Thoracic aorta (tissue), 2 donors: Measurements from ENCODE around the gene VPS18. TPM values are rescaled to one million over a fixed set of nuclear protein-coding genes. Genes with fewer than 3 reads are reported as not detected.

ENCODE experiments used
- ATAC-seq: fragments of 150-250 bp; one replicate; pipeline ENCODE4 v1.8.0; 2017; ENCODE audit warnings: low read depth; ENCODE audit not compliant: insufficient number of reproducible peaks, low FRiP score
- DNase-seq: peaks from one replicate; pipeline ENCODE4 v3.0.0-alpha.2; 2020; ENCODE audit warnings: low spot score
- H3K27ac ChIP-seq, 2 donors: fragments of 200-600 bp; sonication (generic); 1 replicate in 1 of 2; 2 replicates in 1 of 2; pipeline ENCODE4 v1.5.1; 2016; ENCODE audit warnings: mild to moderate bottlenecking in 2 of 2, moderate library complexity in 2 of 2
- H3K27me3 ChIP-seq: fragments of 200-600 bp; sonication (generic); replicated peaks from 2 replicates; pipeline ENCODE4 v1.6.0; 2016; ENCODE audit warnings: mild to moderate bottlenecking; ENCODE audit not compliant: insufficient read depth
- H3K36me3 ChIP-seq: fragments of 200-600 bp; sonication (generic); one replicate; pipeline ENCODE4 v1.5.1; 2016
- H3K4me1 ChIP-seq, 2 donors: fragments of 200-600 bp; sonication (generic); 1 replicate in 1 of 2; 2 replicates in 1 of 2; pipeline versions ENCODE4 v1.5.1 to v1.6.0; 2016; ENCODE audit warnings: low read depth in 2 of 2, mild to moderate bottlenecking in 1 of 2; ENCODE audit not compliant: control insufficient read depth in 1 of 2
- H3K4me3 ChIP-seq: fragments of 200-600 bp; sonication (generic); 2 replicates; pipeline ENCODE4 v1.5.1; 2016; ENCODE audit warnings: mild to moderate bottlenecking
- H3K9me3 ChIP-seq: fragments of 200-600 bp; sonication (generic); 2 replicates; pipeline ENCODE4 v1.5.1; 2016
- total RNA-seq, 2 donors: library from RNA; depleted of rRNA; stranded (reverse); fragments of >200 nt; gene quantifications; one replicate each; pipeline versions ENCODE4 v1.1.0 to v1.2.3, GENCODE V29; 2016
- TF ChIP-seq, protein P1 (sequence below): fragments of 200-600 bp; sonication (generic); IDR thresholded peaks from one replicate; pipeline ENCODE4 v1.5.1; 2019; ENCODE audit warnings: antibody characterized with exemption

Gene VPS18
- total RNA-seq, 2 donors from 2014 or later = 26.0 to 37.9 TPM

DNA sequence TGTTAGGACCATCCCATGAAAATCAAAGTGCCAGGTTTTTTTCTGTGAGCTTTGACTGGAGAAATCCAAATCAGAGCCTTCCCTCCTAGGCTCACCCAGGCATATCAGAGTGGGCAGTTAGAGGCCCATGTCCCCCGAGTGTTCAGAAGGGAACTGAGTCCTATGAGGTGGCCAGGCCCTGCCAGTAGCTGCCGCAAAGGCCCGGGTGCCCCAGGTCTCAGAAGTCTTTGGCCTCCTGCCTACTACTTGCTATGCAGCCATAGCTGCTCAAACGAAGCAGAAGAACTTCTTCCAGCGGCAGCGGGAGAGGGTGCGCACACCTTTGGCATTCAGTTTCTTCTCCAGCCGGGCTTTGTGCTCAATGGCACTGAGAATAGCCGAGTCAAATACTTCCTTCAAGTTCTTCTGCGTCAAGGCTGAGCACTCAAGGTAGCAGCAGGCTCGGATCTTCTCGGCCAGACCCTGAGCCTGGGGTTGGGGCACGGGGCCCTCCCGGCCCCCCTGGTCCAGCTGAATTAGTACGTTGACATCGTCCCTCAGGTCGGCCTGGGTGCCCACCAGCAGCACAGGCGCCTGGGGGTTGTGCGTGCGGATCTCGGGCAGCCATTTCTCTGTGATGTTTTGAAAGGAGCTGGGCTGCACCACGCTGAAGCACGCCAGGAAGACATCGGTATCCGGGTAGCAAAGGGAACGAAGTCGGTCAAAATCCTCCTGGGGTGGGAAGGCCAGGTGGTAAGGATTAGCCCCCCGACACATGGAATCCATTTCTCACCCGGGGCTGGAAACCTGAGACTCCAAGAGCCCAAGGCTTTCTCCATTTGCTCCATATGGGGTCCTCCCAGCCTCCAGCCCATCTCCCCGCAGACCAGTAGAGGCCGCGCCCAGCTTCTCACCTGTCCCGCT, 21.2 kb upstream of the VPS18 start:
- H3K36me3 ChIP-seq = no peaks in the 10 kb centered on the region
- H3K4me1 ChIP-seq = peaks cover 0 to 11% of the 10 kb centered on the region in 2 donors
- H3K27me3 ChIP-seq = no peaks in the 10 kb centered on the region
- ATAC-seq (no peak), DNase-seq (no peak)
- H3K9me3 ChIP-seq = no peaks in the 10 kb centered on the region
- H3K4me3 ChIP-seq = peak overlapping the region; percentile 73
- TF ChIP-seq, protein P1, sequence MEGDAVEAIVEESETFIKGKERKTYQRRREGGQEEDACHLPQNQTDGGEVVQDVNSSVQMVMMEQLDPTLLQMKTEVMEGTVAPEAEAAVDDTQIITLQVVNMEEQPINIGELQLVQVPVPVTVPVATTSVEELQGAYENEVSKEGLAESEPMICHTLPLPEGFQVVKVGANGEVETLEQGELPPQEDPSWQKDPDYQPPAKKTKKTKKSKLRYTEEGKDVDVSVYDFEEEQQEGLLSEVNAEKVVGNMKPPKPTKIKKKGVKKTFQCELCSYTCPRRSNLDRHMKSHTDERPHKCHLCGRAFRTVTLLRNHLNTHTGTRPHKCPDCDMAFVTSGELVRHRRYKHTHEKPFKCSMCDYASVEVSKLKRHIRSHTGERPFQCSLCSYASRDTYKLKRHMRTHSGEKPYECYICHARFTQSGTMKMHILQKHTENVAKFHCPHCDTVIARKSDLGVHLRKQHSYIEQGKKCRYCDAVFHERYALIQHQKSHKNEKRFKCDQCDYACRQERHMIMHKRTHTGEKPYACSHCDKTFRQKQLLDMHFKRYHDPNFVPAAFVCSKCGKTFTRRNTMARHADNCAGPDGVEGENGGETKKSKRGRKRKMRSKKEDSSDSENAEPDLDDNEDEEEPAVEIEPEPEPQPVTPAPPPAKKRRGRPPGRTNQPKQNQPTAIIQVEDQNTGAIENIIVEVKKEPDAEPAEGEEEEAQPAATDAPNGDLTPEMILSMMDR = no peak
- no peak overlapping the region for H3K27ac ChIP-seq

- no peaks in the 10 kb centered on the region for H3K27me3 ChIP-seq
- H3K4me3 ChIP-seq = peak within 1 kb of the TSS; percentile 73
- no peaks in the 10 kb centered on the region for H3K9me3 ChIP-seq
- DNase-seq (no peak), ATAC-seq (no peak)
- peaks cover 0 to 11% of the 10 kb centered on the region in 2 donors for H3K4me1 ChIP-seq
- no peak within 1 kb of the TSS for H3K27ac ChIP-seq
- TF ChIP-seq, protein P1 = no peak
- no peaks in the 10 kb centered on the region for H3K36me3 ChIP-seq
These were observed 20.3 kb upstream of the VPS18 start, which contains the start of gene RHOV for GRCh38 chr15:40873694-40874561. TSS of gene RHOV (minus strand) at chr15:40874234. CDS start at chr15:40874139, 95 bp downstream.

GRCh38 chr15:40875991-40876730, 18.1 kb upstream of the VPS18 start:
- no peak for ATAC-seq
- H3K36me3 ChIP-seq = no peaks in the 10 kb centered on the region
- no peak for DNase-seq
- no peak overlapping the region for H3K27ac ChIP-seq
- no peaks in the 10 kb centered on the region for H3K9me3 ChIP-seq
- H3K27me3 ChIP-seq = no peaks in the 10 kb centered on the region
- peaks cover 0 to 11% of the 10 kb centered on the region in 2 donors for H3K4me1 ChIP-seq
- H3K4me3 ChIP-seq = no peak overlapping the region
- TF ChIP-seq, protein P1 = no peak

DNA sequence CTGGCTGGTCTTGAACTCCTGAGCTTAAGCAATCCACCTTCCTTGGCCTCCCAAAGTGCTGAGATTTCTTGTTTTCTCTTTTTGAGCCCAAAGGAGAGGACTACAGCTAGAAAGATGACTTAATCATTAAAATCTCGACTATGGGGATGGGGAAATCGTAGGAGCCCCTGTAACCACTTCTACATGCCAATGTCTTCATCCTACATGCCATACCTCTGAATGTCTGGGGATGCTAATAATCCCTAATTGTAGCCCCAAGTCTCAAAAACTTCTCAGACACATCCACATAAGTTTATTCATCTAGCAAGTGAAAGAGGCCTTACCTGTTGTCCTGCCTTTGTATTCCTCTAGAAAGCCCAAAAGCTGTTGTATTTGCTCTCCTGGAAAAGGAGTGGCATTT, 16.6 kb upstream of the VPS18 start:
- Histone ChIP-seq H3K36me3 (no peaks in the 10 kb centered on the region), H3K27ac (no peak overlapping the region), H3K27me3 (no peaks in the 10 kb centered on the region), H3K9me3 (no peaks in the 10 kb centered on the region), H3K4me3 (no peak overlapping the region), H3K4me1 (peaks cover 0 to 11% of the 10 kb centered on the region in 2 donors)
- TF ChIP-seq, protein P1 = no peak
- no peak for DNase-seq
- no peak for ATAC-seq
